Gastroesophageal sphincter (tissue), 3 donors: ENCODE measurements around the gene KLK4.

Experiments used
- EP300 ChIP-seq: sonication (generic); formaldehyde crosslinking; IDR thresholded peaks from one replicate; pipeline ENCODE4 v1.6.1; 2017; ENCODE audit warnings: antibody characterized with exemption, mild to moderate bottlenecking
- TF ChIP-seq, protein P1 (sequence below), 4 experiments: fragments of 200-600 bp in 2 of 4; fragments of 450-650 bp in 2 of 4; sonication (generic) in 1 of 4; IDR thresholded peaks; one replicate each; pipeline ENCODE4 v1.5.1; 2017 to 2019; ENCODE audit warnings: antibody characterized with exemption in 4 of 4, mild to moderate bottlenecking in 2 of 4, moderate library complexity in 2 of 4

DNA sequence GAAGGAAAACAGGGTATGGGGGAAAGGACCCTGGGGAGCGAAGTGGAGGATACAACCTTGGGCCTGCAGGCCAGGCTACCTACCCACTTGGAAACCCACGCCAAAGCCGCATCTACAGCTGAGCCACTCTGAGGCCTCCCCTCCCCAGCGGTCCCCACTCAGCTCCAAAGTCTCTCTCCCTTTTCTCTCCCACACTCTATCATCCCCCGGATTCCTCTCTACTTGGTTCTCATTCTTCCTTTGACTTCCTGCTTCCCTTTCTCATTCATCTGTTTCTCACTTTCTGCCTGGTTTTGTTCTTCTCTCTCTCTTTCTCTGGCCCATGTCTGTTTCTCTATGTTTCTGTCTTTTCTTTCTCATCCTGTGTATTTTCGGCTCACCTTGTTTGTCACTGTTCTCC is 53.8 kb downstream of the KLK4 start:
- TF ChIP-seq, protein P1, sequence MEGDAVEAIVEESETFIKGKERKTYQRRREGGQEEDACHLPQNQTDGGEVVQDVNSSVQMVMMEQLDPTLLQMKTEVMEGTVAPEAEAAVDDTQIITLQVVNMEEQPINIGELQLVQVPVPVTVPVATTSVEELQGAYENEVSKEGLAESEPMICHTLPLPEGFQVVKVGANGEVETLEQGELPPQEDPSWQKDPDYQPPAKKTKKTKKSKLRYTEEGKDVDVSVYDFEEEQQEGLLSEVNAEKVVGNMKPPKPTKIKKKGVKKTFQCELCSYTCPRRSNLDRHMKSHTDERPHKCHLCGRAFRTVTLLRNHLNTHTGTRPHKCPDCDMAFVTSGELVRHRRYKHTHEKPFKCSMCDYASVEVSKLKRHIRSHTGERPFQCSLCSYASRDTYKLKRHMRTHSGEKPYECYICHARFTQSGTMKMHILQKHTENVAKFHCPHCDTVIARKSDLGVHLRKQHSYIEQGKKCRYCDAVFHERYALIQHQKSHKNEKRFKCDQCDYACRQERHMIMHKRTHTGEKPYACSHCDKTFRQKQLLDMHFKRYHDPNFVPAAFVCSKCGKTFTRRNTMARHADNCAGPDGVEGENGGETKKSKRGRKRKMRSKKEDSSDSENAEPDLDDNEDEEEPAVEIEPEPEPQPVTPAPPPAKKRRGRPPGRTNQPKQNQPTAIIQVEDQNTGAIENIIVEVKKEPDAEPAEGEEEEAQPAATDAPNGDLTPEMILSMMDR (IDR thresholded peaks at IDR 0.05), result no peak
- no peak for TF ChIP-seq EP300
